ENCODE data around the gene ATP7B.
"Not testable (repeated sequence)": the region's sequence is repeated elsewhere in the genome, so short reads cannot be mapped to it uniquely, and the experiment has no call there.

ATP7B gene

DNA sequence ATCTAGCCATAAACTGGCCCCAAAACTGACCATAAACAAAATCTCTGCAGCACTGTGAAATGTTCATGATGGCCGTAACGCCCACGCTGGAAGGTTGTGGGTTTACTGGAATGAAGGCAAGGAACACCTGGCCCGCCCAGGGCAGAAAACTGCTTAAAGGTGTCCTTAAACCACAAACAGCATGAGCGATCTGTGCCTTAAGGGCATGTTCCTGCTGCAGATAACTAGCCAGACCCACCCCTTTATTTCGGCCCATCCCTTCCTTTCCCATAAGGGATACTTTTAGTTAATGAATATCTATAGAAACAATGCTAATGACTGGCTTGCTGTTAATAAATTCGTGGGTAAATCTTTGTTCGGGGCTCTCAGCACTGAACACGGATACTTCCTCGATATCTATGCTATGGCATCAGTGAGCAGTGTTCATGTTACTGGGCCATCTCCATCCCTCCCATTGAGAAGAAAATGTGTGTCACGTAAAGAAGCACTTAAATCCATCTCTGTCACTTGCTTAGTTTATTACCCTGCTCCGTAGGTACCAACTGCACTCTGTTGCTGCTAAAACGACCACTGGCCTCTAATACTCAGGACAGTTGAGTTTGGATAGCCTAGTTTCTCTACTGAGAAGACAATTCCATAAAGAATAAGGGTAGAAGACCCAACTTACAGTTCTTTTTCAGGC, 5.3 kb downstream of the ATP7B start:
- no peak for DNase-seq

DNA sequence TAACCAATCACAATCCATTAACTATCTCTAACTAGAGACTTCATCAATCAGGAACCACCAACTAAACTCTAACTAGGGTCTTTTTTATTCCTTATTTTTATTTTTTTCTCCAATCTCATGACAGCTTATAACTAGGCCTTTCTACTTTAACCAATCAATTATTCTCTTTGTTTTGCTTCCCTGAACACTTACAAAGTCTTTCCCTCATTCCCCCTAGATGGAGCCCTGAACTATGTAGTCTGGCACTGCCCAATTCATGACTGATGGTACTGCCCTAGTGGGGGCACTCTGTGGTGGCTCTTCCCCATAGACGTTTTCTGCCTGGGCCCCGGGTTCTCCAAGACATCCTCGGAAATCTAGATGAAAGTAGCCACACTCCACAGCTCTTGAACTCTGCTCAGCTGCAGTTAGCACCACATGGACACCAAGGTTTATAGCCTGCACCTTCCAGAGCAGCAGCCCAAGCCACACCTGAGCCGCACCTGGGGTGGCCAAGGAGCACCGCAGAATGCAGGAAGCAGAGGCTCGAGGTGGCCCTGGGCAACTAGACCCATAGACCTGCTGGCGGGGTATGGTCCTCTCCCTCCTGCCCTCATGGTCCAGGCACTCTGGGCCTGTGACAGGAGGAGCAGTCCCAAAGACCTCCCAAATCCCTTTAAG, 6.6 kb downstream of the ATP7B start:
- DNase-seq = no peak

DNA sequence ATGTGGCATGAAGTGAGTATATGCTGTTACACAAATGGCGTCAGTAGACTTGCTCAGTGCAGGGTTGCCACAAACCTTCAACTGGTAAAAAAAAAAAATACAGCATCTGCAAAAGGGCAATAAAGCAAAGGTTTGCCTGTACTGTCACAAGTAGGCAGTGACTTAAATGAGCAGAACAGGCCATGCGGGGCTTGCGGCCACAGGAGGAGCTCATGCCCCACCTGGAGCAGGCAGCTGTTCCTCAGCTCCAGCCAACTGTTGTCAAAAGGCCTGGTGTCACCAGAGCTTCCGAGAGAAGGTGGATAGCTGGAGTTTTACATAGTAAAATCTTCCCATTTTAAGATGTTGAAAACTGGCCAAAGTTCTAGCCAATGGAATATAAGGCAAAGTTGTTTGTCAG, 7.7 kb downstream of the ATP7B start:
- no peak for DNase-seq

DNA sequence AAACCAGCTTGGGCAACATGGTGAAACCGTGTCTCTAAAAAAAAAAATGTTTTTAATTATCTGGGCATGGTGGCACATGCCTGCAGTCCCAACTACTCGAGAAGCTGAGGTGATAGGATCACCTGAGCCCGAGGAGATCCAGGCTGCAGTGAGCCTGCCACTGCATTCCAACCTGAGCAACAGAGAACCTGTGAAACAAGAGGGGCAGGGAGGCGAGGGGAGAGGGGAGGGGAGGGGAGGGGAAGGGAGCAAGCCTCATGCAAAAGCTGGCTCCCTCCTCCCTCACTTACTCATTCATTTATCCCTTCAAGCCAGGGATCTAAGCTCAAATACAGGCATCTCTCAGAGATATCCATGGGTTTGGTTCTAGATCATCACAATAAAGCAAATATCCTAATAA, 8.9 kb downstream of the ATP7B start:
- no peak for DNase-seq

DNA sequence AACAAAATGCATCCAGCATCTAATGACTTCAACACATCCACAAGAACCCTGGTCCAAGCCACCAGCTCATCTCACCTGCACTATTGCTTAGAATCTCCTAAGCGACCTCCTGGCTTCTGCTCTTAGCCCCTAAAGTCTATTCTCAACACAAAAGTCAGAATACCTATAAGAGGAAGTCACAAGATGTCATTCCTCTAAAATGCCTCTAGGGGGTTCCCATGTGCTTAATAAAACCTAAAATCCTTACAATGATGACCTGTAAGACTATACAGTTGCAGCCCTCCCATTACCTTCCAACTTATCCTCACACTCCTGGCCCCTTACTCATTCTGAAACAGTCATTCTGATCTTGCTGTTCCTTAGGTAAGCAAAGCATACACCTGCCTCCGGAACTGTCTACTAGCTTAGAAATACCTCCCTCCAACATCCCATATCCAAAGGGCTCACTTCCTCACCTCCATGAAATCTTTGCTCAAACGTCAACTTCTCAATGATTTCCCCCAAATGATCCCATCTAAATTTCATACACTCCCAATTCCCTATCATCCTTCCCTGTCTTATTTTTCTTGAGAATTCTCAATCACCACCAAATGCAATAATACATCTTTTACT, 10.0 kb downstream of the ATP7B start:
- DNase-seq = no peak

DNA sequence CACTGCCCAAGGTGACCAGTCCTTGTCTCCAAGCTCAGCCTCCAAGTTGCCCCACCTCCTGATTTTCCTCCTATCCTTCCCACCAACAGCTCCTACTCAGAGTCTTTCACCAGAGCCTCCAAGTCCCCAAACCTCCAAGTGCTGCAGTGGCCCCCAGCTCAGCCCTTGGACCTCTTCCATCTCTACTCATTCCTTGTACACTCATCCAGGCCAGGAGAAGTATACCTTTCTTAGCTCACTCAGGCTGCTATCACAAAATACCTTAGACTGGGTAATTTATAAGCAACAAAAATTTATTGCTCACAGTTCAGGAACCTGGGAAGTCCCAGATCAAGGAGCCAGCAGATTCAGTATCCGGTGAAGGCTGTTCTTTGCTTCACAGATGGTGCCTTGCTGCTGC, 11.3 kb downstream of the ATP7B start:
- DNase-seq = no peak

DNA sequence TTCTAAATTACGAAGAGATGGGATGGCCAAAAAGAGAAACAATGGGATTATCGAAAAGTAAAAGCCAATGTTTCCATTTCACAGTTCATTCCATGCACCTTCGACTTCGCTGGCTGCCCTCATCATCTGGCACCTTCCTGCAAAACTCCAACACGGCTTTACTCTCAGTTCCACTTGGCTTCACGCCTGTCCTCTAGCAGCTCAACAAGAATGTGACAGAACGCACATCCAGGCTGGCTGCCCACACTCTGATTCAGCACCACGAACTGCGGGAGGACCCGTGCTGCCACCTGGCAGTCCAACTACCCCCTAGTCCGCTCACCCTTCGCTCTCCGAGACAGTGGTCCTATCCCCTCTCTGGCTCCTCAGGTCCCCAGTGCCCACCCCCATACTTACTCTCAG, 11.7 kb downstream of the ATP7B start:
- no peak for DNase-seq

DNA sequence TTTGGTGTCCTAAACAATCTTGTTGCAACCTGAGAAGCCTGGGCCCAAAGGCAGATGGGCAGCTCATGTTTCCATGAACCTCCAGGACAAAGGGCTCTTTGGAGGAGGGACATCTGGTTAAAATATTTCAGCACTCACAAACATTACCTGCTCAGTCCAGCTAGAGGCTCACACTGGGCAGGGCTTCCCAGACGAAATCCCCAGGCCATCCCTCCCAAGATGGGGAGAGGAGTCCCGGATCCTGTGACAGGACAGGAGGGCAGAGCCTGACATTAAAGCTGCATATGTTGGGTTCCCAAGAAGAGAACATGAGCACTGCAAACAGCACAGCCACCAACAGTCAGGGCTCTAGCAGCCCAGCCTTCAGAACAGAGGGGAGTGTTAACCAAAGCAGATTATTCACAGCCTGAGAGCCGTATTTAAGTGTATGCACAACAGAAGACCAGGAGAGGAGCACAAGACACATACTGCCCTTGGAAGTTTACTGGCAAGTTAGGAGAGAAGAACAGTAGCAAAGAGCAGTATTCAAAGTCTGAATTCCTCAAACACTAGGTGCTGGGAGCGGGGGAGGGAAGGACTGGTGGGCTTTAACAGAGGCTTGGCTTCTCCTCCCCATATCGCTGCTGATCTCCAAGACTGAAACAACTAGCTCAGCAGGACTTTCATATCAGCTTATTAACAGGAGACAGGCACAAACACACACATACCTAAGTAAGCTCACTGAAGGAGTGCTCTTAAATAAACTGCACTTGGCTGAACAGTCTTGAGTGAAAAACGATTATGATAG, 12.3 kb downstream of the ATP7B start:
- no peak for DNase-seq

DNA sequence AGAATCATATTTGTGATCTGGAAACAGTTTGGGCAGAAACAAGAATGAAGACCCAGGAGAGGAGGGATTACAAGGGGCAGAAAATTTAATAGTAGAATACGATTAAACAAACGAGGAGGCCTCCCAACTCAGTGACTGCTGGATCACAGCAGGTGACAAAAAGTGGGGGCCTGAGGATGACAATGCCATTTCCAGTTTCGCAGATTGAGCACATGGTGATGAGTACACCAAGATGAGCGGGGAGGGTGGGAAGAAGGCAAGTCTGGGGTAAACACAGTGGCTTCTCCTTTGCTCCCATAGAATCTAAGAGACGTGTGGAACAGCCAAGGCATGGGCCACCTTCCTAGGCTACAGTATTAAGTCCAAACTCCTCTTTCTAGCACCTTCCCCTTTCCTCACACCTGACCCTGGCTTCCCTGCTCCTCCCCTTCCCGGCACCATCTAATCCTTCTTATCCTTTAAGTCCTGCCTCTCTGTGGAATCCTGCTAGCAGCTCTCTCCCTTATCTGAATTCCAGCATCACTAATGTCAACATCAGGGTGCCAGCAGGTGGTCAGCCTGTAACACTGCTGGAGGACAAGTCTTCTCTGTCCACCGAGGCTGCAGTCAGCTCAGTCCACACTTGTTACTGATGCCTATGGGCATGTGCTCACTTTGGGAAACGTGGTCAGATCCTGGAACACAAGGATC, 13.5 kb downstream of the ATP7B start:
- DNase-seq = no peak

DNA sequence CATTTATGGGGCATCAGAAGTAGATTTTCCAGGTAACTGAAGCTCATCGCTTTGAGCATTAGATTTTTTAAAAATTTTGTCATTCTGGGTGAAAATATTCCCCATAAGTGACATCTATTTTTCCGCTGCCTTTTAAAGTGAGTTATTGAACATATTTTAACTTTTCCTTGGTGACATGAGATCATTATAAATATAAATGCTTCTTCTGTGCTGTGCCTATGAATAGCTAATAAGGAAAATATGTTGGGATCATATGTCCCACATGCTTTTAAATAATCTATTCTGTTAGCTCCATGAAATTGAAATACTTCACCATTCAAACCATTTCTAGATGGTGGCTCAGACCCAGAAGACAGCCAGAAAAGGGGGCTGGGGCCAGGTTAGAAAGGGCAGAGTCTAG, 14.1 kb downstream of the ATP7B start:
- no peak for DNase-seq

DNA sequence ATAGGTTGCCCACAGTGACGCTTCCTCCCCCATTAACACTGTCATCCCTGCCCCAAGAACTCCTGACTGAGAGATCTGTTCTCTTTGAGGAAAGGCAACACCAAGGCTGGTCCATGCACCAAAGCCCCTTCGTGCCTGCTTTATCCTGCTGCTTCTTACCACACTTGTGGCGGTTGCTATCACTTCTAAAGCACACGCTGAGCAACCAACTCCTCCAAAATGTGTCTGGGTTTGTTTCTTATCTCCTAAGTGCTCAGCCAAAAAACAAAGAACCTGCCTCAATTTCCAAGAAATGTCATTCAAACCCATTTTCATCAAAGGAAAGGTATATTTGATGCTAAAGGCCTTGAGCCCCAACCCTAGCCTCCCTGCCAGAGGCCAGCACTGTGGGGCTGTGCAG, 14.6 kb downstream of the ATP7B start:
- no peak for DNase-seq

DNA sequence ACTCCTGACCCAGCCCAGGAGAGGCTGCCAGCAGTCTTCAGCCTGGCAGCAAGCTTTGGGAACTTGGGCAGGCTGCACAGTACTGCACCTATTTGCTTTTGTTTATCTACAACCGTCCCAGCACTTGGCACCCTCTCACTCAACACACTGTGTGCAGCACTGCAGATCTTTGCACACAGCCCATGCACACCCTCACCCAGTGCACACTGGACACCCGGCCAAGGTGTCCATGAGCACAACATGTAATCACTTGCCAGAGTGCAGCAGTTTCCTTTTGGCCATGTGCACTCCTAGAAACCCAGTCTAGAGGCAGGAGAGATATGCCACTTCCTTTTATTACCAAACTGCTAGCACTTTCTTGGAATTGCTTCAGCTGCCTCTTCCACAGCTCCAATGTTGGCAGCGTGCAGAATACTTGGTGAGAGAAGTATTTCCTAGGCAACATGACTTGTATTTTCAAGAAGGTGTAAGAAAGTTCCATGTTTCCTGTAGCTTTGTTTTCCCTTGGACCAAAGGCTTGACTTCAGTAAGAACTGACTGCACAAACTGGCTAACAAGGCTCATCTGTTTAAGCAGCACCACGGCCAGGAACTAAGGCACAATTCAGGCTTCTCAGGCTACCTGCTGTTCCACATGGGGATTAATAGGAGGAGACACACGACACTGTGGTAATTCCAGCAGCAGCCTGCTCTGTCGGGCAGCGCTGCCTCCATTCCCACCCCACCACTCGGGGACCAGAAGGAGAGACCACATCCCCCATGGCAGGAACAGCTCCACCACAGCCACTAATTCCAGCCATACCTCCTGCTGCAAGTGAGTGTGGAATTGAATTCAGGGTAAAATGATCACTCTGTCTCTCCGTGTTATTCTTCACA, 15.3 kb downstream of the ATP7B start:
- DNase-seq = no peak

DNA sequence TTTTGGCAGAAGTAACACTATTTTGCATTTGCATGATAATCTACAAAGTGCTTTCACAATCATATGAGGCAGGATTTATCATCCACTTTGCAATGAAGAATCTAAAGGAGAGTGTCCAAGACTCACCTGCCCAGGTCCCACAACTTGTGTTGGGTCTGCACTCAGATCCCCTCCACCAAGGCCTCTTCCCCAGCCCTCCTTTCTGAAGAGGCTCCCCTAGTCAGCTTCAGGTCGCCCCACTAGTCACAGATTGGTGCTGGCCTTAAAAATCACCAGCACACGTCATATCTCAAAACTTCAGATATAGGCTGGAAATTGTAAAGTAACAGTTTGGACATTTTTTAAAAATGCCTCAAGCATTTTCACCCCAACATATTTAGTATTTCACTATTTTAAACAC, 17.5 kb downstream of the ATP7B start:
- DNase-seq = no peak

DNA sequence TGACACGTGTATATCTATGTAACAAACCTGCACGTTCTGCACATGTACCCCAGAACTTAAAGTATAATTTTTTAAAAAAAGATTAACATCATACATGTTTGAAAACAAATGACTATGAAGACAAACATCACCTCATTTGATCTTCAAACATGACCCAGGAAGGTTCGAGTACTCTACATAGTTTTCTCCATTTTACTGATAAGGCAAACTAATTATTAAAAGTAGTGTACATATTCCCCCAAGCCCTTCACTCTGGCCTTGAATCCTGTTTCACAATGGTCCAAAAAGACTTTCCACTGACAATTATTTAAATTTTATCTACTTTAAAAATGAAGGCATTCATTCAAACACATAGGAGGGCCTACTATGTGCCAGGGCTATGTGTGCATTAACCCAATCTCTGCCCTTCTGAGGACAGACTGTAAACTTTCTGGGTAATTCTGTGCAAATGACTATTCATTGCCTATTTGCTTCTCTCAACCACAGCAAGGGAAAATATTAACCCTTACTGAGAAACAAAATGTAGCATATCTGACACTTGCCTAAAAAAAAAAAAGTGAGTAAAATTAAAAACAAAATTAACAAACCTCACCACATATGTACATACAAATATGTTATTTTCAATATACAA, 22.1 kb downstream of the ATP7B start:
- DNase-seq = no peak

DNA sequence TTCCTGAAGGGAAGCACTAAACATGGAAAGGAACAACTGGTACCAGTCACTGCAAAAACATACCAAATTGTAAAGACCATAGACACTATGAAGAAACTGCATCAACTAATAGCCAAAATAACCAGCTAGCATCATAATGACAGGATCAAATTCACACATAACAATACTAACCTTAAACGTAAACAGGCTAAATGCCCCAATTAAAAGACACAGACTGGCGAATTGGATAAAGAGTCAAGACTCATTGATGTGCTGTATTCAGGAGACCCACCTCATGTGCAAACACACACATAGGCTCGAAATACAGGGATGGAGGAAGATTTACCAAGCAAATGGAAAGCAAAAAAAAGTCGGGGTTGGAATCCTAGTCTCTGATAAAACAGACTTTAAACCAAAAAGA, 26.3 kb downstream of the ATP7B start:
- DNase-seq = not testable (repeated sequence)

DNA sequence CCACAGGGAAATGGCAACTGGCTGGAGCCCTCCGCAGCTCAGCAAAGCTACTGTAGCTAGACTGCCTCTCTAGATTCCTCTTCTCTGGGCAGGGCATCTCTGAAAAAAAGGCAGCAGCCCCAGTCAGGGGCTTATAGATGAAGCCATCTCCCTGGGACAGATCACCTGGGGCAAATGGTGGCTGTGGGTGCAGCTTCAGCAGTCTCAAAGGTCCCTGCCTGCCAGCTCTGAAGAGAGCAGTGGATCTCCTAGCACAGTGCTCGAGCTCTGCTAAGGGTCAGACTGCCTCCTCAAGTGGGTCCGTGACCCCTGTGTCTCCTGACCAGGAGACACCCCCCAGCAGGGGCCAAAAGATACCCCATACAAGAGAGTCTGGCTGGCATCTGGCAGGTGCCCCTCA, 28.0 kb downstream of the ATP7B start:
- DNase-seq = not testable (repeated sequence)

DNA sequence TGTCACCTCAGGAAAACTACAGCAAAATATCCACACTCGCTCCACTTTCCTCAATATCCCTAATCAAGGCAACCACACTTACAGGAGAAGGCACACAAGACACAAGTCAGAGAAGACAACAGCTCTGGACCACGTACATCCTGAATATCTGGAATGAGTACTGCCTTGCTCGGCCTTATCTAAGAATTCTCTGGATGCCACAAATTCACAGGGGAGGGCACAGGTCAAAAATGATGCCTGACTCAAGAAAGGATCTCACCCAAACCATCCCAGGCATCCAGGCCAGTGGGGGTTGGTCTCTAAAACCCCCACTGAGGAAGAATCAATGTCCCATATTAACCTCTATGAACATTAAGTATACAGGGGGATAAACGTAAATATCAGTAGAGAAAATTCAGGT, 29.9 kb downstream of the ATP7B start:
- no peak for DNase-seq

DNA sequence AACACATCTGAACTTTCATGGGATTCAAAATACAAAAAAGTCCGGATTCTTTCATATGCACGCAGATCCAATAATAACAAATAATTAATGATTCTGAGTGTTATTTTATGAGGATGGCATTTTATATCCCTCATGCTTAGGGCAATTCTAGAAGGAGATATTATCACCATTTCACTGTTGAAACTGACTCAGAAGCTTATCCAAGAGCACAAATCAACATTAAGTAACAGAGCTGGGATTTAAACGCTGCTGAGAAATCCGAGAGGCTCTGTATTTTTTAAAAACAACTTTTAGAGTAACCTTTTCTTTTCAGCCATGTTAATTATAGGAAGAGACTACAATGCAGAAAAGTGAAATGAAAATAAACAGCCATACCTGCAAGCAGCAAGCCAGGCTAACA, 30.3 kb downstream of the ATP7B start:
- no peak for DNase-seq

DNA sequence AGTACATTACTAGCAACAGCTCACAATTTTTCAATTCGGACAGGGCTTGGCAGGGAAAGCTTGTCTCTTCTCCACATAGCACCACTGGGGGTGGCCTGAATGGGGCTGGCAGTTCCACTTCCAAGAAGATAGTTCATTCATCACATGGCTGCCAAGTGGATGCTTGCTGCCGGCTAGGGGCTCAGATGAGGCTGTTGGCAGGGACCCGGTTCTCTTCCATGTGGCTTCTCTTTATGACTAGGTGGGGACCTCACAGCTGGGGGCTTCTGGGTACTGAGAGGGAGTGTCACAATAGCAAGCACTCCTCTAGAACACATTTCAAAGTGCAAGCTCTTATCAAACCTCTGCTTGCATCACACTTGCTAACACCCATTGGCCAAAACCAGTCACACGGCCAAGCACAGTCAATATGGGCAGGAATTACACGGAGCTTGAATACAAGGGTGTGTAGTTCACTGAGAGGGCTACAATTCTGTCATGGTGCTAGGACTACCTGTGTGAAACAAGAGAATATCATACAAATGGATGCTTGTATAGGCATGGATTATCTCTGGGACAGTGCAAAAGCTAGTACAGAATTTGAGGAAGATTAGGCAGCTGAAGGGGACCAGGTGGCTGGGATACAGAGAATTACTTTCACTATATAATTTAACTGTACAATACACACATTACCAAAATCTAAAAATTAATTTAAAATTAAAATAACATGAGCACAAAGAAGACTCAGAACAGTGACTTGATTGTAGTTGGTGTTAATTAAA, 32.3 kb downstream of the ATP7B start:
- no peak for DNase-seq

DNA sequence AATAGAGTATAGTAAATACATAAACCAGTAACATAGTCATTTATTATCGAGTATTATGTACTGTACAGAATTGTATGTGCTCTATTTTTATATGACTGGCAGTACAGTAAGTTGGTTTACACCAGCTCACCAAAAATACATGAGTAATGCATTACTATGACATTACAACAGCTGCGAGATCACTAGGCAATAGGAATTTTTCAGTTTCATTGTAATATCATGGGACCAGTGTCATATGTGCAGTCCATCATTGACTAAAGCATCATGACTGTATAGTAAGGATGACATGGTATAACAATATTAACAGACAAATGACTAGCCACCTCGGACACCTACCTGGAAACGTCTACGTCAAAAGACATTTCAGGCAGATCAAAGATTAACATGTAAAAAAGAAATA, 33.6 kb downstream of the ATP7B start:
- no peak for DNase-seq

DNA sequence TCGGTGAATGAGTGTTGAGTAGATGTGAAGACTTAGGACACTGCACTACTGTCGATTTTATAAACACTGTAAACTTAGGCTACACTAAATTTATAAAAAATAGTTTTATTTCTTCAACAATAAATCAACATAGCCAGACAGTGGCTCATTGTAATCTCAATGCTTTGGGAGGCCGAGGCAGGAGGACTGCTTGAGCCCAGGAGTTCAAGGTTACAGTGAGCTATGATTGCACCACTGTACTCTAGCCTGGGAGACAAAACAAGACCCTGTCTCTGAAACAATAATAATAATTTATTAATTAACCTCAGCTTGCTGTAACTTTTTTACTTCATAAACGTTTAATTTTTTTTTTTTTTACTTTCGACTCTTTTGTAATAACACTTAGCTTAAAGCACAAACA, 34.4 kb downstream of the ATP7B start:
- DNase-seq = no peak

All from activated effector memory CD4-positive, alpha-beta T cell treated with Interleukin-2 at 50 U/mL for 16 hours (primary cell).